ENCODE results near the gene MARCHF10. TPM values are rescaled to one million over a fixed set of nuclear protein-coding genes. Genes with fewer than 3 reads are reported as not detected.

Gene MARCHF10
- polyA plus RNA-seq, 1 experiment = 0.43 TPM

DNA sequence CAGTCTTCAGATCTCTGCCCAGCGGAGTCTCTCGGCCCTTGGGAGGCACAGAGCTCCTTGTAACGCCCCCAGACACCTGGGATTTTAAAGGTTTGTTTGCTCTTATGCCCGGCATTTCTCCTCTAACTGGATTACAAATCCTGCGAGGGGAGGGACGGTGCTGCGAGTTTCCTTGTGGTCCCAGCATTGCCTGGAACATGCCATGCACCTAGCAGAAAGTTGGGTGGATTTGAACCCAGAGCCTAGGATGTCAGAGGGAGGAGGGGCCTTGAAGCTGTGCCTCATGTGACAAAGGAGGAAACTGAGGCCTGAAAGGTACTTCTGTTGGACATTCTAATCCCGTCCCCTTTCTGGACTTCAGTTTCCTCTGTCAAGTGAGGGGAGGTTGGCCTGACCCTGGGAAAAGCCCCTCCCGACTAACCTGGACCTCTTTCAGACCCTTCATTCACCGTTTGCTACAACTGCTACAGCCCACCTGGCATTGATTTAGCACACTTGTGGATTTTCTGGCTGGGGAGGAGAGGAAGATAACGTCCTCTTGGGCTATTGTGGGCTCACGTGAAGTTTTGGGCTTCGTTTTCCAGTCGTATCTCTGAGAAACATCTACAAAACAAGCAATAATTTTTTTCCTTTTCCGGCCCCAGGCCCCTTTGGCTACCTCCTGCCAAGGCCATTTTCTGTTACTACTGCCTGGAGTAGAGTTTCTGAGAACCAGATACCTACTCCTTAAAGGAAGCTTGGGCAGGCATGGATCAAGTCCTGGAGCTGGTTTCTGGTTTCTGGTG lies 149.8 kb downstream of the MARCHF10 start:
- CTCF ChIA-PET = interaction anchor here (2.4 kb wide), 1 partner anchor 14 kb away, joined by 7 read pairs; no protein-coding TSS in a partner anchor

GRCh38 chr17:62657690-62658089 lies 150.4 kb downstream of the MARCHF10 start:
- no peaks in the 10 kb centered on the region for H3K27me3 ChIP-seq (ENCODE audit: control insufficient read depth, insufficient read depth, low read length)
- H3K36me3 ChIP-seq (ENCODE audit: control insufficient read depth, insufficient read depth, low read length) = peaks cover 8% of the 10 kb centered on the region
- DNase-seq (ENCODE audit: low read depth) = no peak
- ChIA-PET POLR2A (no interaction called here), CTCF (interaction anchor here (0.8 kb wide), 1 partner anchor 14 kb away, joined by 3 read pairs; no protein-coding TSS in a partner anchor)
- no peak for TF ChIP-seq CTCF (IDR thresholded peaks at IDR 0.05; ENCODE audit: insufficient read depth, low read depth, low read length)
- H3K4me3 ChIP-seq (ENCODE audit: low read depth, low read length) = no peak overlapping the region

More for the DNA sequence above, 149.8 kb downstream of the MARCHF10 start:
- POLR2A ChIA-PET = no interaction called here
- H3K27me3 ChIP-seq (ENCODE audit: control insufficient read depth, insufficient read depth, low read length) = no peaks in the 10 kb centered on the region
- H3K4me3 ChIP-seq (ENCODE audit: low read depth, low read length) = no peak overlapping the region
- DNase-seq (ENCODE audit: low read depth) = no peak
- peaks cover 8% of the 10 kb centered on the region for H3K36me3 ChIP-seq (ENCODE audit: control insufficient read depth, insufficient read depth, low read length)
- no peak for TF ChIP-seq CTCF (IDR thresholded peaks at IDR 0.05; ENCODE audit: insufficient read depth, low read depth, low read length)

DNA sequence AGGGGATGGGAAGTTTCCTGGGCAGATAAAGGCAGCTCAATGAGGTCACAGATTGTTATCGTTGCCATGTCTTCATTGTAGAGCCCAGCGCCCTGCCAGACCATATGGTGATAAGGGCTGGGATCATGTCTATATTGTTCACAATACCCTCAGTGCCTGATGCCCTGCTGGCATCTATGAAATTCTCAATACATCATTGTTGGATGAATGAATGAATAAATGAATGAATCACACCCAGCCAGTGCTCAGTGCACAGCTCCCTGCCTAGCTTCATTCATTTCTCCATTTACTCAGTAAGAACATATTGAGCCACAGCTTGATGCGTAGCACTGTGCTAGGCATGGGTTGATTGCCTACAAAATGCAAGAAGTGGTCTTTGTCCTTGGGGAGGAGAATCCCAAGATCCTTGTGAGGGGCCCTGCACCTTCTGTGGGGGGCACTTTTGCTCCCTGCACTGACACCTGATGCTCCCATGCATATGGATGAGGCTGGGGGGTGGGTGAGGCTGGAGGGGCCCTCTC lies 150.9 kb downstream of the MARCHF10 start:
- H3K4me3 ChIP-seq (ENCODE audit: low read depth, low read length) = no peak overlapping the region
- peaks cover 8% of the 10 kb centered on the region for H3K36me3 ChIP-seq (ENCODE audit: control insufficient read depth, insufficient read depth, low read length)
- POLR2A ChIA-PET = no interaction called here
- CTCF ChIA-PET = interaction anchor here (0.8 to 0.9 kb wide), 3 partner anchors 15 to 104 kb away, joined by 3 to 4 read pairs (median 3); no protein-coding TSS in a partner anchor
- DNase-seq (ENCODE audit: low read depth) = no peak
- no peak for TF ChIP-seq CTCF (IDR thresholded peaks at IDR 0.05; ENCODE audit: insufficient read depth, low read depth, low read length)
- H3K27me3 ChIP-seq (ENCODE audit: control insufficient read depth, insufficient read depth, low read length) = no peaks in the 10 kb centered on the region

- TF ChIP-seq CTCF (IDR thresholded peaks at IDR 0.05; ENCODE audit: insufficient read depth, low read depth, low read length) = no peak
- no peak for DNase-seq (ENCODE audit: low read depth)
- peaks cover 8% of the 10 kb centered on the region for H3K36me3 ChIP-seq (ENCODE audit: control insufficient read depth, insufficient read depth, low read length)
- no peak overlapping the region for H3K4me3 ChIP-seq (ENCODE audit: low read depth, low read length)
- H3K27me3 ChIP-seq (ENCODE audit: control insufficient read depth, insufficient read depth, low read length) = no peaks in the 10 kb centered on the region
- POLR2A ChIA-PET = no interaction called here
- CTCF ChIA-PET = interaction anchor here (0.8 to 0.9 kb wide), 2 partner anchors 16 to 103 kb away, joined by 3 to 4 read pairs; no protein-coding TSS in a partner anchor
Observed at GRCh38 chr17:62656446-62656845, 151.7 kb downstream of the MARCHF10 start.

- H3K36me3 ChIP-seq (ENCODE audit: control insufficient read depth, insufficient read depth, low read length) = peaks cover 8% of the 10 kb centered on the region
- POLR2A ChIA-PET = no interaction called here
- H3K27me3 ChIP-seq (ENCODE audit: control insufficient read depth, insufficient read depth, low read length) = no peaks in the 10 kb centered on the region
- TF ChIP-seq CTCF (IDR thresholded peaks at IDR 0.05; ENCODE audit: insufficient read depth, low read depth, low read length) = no peak
- CTCF ChIA-PET = interaction anchor here (1.3 kb wide), 1 partner anchor 24 kb away, joined by 3 read pairs; no protein-coding TSS in a partner anchor
- DNase-seq (ENCODE audit: low read depth) = no peak
- no peak overlapping the region for H3K4me3 ChIP-seq (ENCODE audit: low read depth, low read length)
Observed at GRCh38 chr17:62655656-62656055, 152.5 kb downstream of the MARCHF10 start.

Measured in BJ (cell line).